ENCODE measurements around the gene FAM210B.

DNA sequence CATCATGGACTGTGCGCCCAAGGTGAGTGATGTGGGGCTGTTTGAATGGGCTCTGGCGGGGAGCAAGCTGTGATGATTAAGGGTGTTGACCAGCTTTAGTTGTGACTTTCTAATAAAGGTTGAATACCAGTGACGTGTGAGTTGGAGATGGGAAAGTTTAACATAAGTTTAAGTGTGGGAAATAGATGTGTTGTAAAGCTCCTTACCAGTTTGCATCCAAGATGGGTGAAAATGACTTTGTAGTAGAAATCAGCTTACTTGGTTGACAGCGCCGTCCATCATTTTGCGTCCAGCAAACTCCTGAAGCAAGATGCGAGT is 53.7 kb downstream of the FAM210B start:
- TF ChIP-seq, protein P1, sequence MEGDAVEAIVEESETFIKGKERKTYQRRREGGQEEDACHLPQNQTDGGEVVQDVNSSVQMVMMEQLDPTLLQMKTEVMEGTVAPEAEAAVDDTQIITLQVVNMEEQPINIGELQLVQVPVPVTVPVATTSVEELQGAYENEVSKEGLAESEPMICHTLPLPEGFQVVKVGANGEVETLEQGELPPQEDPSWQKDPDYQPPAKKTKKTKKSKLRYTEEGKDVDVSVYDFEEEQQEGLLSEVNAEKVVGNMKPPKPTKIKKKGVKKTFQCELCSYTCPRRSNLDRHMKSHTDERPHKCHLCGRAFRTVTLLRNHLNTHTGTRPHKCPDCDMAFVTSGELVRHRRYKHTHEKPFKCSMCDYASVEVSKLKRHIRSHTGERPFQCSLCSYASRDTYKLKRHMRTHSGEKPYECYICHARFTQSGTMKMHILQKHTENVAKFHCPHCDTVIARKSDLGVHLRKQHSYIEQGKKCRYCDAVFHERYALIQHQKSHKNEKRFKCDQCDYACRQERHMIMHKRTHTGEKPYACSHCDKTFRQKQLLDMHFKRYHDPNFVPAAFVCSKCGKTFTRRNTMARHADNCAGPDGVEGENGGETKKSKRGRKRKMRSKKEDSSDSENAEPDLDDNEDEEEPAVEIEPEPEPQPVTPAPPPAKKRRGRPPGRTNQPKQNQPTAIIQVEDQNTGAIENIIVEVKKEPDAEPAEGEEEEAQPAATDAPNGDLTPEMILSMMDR (IDR thresholded peaks at IDR 0.05; ENCODE audit: insufficient read depth, low read length, poor library complexity, severe bottlenecking), result no peak
- no peak for TF ChIP-seq EZH2phosphoT487 (conservative IDR thresholded peaks at IDR 0.05; ENCODE audit: low read length)
